GM18526 (cell line): ENCODE results near the gene MBNL2.

ENCODE experiments used
- POLR2A ChIP-seq: IDR thresholded peaks from 3 replicates; pipeline ENCODE4 v1.6.1; 2011; ENCODE audit not compliant: insufficient read length; ENCODE audit errors: extremely low read depth

The MBNL2 gene

DNA sequence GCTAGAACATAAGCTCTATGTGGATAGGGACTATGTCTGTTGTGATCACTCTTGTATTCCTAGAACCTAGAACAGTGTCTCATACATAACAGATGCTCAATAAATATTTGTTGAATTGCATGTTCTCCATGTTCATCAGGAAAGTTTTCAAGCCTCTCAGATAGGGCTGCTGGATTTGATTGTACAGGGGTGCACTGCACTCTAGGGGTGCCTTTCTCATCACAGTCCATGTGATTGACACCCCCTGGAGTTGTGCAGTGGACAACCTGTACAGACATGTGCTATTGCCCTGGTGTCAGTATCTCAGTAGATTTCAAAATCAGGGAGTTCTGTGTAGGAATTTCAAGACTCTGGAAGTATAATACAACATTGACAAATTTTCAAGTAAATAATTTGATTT is 58.9 kb downstream of the MBNL2 start:
- TF ChIP-seq POLR2A: no peak

DNA sequence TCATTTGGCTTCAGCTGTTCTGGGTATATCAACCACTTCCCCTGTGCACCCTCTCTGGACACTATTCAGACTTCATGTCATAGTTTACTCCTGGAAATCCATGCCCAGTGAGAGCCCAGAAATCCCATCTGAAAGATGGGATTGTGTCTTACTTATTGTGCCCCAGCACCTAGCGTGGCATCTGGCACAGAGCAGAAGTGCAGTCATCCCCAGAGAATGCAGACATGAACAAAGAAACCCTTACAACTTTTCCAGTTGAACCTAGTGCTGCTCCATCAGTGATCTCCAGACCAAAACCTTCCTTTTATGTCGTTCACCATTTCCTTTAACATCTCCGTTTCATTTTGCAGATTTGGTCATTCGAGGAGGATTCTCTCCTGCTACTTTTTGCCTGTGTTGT is 60.6 kb downstream of the MBNL2 start:
- TF ChIP-seq POLR2A: no peak

DNA sequence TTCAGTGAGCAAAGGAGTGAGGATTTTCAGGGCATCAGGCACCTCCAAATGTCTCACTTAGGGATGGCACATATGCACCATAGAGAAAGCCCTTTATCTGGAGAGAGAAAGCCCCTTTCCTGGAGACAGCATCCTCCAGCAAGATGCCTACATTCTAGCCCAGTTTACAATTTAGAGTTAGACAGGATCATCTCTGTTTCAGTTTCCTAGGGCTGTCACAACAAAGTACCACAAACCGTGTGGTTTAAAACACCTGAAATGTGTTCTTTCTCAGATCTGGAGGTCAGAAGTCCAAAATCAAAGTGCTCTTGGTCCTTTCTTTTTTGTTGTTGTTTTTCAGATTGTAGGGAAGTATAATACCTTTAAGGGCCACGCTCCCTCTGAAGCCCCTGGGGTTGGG is 61.8 kb downstream of the MBNL2 start:
- TF ChIP-seq POLR2A: no peak

DNA sequence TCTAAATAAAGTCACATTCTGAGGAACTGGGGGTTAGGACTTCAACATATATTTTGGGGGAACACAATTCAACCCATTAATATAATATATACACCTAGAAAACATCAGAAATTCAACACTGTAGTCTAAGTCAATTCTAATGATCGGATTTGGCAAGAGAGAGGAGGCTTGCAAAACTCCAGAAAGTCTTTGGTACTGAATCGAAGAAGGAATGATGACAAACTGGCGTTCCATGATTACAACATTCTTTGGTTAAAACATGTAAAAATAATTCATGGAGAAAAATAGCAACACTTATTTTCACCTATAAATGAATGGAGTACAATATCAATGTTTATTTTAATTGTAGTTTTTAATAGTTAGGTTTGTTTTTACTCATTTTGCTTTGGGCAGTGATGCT is 62.4 kb downstream of the MBNL2 start:
- no peak for TF ChIP-seq POLR2A

DNA sequence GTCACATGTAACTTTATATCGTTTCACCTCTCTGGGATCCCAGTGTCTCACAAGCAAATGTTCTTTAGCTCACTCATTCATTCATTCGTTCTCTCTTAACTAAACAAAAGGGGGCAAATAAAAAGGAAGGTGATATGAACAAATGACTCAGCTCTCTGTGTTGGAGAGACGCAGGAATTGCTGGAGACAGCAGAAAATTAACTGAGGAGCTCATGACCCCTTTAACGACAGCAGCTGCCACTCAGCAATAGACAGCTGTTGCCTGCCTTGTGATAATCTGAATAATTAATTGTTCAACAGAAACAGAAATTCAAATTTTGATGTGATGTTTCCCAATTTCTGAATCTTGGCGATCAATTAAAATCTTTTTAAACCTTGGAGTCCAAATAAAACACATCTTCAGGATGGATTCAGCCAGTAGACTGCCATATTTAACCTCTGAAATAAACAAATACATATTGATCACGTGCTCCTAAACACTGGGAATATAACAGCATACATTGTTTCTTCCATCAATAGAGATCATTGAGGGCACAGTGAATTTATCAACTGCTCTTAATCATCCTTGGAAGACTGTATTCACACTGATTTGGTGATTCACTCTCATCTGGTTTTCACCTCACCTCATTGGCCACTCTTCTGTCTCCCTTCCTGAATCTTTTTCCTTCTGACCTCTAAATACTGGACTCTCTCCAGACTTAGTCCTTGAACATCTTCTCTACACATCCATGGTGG is 63.3 kb downstream of the MBNL2 start:
- no peak for TF ChIP-seq POLR2A

DNA sequence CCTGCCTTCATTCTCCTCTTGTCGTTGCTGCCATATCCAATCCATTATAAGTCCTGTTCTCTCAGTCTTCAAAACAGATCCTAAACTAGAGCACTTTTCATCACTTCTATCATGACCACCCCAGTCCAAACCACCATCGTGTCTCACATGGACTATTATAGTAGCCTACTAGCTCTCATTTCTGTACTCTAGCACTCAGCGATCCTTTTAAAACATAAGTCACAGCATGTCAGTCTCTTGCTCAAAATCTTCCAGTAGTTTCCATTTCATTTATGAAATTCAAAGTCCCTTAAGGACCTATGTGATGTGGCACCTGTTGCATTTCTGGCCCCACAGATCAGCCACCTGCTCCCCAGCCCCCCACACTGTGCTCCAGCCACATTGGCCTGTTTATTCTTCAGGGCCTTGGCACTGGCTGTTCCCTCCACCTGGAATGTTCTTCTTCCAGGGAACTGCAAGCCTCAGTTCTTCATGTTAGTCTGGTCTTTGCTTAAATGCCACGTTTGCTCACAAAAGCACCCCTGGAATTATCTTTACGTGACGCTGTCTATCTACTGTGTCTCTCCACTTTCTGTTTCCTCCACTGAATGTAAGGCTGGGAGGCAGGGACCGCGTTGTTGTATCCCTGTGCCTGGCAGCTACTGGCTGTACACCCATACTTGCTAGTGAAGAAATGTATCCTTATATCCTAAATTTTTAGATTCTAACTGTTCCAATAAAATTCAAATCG is 64.3 kb downstream of the MBNL2 start:
- TF ChIP-seq POLR2A: no peak

DNA sequence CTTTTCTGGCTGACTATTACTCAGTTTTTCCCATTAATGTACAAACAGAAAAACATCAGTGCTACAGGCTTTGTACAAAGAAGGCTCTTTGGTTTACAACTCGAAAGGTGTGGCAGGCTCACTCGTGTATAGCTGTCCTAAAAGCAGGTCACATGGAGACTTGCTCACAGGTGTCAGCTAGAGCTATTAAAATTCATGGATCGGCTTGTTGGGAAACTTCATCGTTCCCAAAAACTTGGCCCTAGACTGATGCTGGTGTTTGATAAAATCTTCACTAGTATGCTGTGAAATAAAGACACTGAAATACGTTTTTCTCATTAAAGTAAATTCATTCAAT is 64.9 kb downstream of the MBNL2 start:
- TF ChIP-seq POLR2A: no peak

DNA sequence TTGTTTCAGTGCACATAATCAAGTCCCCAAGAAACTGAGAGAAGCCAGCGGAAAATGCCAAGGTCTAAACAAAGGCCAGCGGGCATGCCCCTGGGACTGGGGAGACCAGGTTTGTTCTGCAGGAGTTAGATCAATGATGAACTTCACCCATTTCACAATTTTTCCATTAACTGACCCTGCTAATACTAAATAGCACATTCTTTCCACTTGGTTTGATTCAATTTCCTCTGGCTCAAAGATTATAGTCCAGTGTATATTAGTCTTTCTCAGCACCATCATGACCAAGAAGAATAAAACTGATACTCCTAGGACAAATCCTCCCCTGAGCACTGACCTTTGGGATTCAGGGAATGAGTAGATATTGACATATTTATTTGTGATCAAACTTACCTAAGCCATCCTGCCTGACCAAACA is 66.4 kb downstream of the MBNL2 start:
- no peak for TF ChIP-seq POLR2A

DNA sequence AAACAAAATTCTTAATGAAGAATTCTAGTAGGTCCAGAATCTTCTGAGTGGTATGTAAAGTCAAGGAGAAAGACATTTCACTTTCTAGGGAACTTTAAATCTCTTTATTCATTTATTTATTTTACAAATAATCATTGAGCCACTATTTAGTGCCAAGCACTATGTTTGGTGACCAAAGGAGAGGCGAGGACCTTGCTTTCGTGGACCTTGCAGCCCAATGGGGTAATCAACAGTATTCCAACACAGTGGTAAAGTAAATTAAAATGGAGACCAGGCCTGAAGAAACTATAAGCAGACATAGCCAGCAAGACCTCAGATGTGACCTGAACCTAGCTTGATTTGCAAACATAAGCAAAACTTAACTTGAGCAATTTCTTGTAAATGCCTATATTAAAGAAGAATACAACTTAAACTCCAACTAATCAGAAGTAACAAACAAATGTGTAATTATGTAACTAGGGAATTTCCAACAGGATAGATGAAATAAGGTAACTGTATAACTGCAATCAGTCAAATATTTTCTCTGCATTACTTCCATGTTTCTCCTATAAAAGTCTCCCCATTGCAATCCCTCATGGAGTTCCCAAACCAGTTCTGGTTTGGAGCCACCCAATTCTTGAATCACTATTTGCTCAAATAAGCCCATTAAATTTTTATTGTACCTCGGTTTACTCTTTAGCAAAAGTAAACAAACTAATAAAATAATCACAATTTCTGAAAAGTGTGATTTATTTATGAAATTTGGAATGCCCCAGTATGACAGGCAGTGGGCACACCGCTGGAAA is 67.6 kb downstream of the MBNL2 start:
- no peak for TF ChIP-seq POLR2A

DNA sequence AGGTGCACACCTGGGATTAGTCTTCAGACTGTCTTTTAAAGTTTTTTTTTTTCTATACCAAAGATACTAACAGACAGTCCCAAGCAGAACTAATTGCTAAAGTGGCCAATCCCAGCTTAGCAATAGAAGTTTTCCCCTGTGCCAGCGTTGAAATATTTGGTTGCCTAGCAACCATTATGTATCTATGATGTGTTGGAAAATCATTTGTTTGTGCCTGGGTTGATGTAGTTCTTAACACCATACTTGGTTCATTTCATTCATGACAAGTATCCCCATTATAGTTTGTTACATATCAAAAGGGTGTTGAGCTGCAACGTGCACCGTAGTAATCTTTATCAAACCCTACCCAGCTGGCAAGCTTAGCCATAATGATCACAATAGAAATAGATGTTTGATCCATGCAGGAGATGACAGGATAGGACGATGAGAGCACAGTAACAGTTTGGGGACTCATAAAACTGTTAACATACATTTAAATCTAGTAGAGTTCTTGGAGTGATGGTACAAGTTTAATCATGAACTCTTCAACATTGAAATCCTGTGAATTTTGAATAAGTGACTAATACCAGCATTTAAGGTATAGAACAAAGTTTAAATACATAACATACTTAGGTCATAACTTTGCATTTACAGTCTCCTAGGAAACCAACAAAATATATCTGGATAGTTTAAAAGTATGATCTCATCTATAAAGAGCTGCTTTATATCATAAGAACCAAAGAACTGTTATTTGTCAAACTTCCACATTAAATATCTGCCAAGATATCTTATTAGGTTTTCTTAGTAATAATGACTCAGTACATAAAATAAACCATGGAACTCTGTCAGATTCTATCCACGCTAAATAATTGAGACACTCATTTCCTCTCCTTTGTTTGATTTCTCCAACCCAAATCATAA is 73.4 kb downstream of the MBNL2 start:
- TF ChIP-seq POLR2A: no peak

DNA sequence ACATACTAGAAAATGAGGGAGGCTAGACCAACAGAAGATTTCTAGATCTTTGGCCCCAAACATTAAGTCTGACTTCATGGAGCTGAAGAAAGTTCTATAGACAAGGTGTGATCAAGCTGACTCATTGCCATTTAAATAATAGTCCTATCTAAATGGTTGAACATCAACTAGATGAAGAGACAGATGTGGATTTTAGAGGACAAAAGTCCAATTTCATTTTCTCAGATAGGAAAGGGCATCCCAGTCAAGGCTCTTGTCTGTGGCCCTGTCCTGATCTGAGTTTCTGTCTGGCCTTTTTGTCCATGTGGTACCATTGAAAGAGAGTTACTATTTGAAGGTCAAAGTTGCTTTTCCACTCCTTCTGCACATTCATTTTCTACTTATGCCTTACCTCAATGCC is 74.6 kb downstream of the MBNL2 start:
- TF ChIP-seq POLR2A: no peak

DNA sequence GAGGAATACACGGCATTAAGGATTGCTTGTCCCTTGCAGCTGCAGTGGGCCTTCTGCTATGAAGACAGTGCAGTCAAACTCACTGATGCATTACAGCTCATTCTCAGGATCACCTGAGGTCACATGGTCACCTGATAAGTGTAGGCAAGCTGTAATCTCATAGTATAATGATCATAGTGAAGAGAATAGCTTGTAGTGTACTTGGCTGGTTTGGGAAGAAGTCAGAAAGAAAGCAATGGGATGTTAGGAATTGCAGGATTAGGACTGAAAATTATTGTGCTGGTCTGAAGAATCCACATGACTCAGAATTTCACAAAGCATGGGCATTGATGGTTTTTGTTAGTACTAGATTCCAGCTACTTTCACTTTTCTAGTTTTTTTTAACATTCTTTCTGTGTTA is 76.7 kb downstream of the MBNL2 start:
- no peak for TF ChIP-seq POLR2A

DNA sequence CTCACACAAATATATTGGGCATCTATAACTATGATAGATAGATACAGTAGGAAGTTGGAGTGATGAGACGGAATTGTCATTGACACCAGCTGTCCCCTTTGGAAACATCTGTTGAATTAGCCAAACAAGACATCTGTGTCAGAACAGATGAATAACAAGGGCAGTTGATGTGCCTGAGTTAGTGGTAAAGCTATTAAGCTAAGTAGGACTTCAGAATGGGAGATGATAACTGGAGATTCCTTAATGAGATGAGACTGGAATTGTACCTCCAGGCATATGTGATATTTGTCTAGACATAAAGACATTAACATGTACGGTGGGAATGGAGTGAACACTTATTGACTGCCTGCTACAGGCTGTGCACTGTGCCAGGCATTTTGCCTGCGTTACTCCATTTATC is 78.7 kb downstream of the MBNL2 start:
- no peak for TF ChIP-seq POLR2A

DNA sequence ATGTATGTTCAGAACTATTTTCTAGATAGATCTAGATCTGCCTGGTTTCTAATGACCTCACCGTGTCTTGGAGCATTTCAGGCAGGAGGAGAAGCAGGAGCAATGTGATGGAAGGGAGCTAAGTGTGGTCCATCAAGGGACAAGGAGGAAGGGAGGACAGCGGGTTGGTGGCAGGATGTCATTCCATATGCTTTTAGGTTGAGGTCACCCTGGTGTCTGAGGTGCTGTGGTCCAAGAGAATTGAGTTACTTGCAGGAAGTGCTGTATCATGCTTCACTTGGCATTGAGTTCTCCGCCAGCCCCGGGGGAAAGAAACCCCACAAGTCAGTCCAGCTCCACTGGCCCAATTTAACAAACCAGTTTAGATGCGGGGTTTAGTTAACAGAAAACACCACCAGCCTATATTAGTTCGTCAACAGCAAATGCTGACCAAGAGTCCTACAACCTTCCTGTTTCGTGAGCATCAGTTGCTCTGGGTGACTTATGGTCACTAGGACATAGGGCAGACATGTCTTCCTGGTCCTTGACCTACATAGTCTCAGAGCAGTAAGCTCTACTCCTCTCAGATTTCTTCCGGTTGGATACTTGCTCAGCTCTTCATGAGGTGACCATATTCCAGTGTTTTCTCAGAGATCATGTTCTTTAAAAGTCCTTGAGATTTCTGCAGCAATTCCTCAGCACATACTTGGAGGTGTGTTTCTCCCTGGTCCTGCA is 79.4 kb downstream of the MBNL2 start:
- no peak for TF ChIP-seq POLR2A

DNA sequence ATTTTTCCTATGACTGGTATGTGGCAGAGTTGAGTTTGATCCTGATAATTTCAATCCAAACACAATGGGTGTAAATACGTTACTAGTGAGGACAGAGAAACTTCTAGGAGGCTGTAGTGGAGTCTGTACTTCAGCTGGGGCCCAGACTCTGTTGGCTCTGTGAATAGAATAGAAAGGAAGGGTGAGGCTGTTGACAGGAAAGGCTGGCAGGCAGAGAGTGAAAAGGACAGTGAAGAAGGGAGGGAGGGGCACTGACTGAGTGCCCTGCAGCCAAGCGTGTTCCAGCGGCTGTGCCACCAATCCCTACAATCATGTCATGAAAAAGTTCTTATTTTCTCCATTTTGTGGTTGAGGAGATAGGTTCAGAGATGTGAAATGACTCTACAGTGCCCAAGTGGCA is 80.5 kb downstream of the MBNL2 start:
- TF ChIP-seq POLR2A: no peak

DNA sequence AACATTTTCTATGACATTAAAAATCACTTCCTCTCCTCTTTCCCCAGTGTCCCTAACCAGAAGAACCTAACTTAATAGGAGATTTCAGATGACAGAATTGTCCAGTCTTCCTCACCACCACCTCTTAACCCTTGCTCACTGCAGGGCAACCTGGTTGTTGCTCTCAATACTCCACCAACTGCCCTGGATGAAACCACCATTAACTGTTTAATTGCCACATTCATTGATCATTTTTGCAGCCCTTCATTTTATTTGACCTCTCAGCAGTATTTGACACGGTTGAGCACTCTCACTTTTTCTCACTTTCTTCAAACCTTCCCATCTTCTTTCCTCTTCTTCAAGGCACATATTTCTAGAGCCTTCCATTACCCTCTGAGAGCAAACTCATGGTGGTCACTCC is 84.0 kb downstream of the MBNL2 start:
- TF ChIP-seq POLR2A: no peak
